Measurements from ENCODE around the gene EBF3.

- no peak for TF ChIP-seq EZH2 (IDR thresholded peaks at IDR 0.05)
- TF ChIP-seq CTCF (IDR thresholded peaks at IDR 0.05) = no peak
Observed at GRCh38 chr10:129951101-129951969, 12.7 kb downstream of the EBF3 start.
